ENCODE results near the gene NDFIP2.

The NDFIP2 gene

DNA sequence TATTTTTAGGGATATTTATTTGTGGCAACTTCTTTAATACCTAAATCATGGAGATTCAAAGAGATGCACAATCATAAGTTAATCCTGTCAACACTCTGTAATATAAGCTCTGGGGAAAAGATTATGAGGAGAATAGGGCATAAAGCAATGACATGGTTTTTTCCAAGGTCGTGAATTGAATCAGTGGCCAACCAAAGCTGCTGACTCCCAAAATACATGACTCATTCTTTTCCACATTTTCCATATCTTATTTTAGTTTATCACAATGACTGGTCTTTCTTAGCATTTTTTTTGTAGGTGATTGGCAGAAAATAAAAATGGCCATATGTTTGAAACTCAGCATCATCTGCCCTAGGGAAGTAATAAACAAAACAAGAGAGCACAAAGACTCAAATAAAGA, 46.4 kb upstream of the NDFIP2 start:
- Histone ChIP-seq H3F3A (ENCODE audit: low read depth) (no peaks in the 10 kb centered on the region), H3K79me2 (ENCODE audit: insufficient read depth, low read length) (no peaks in the 10 kb centered on the region), H3K9me3 (ENCODE audit: insufficient read depth, low read depth, low read length) (no peaks in the 10 kb centered on the region), H3K4me2 (ENCODE audit: low read depth, low read length, poor library complexity, severe bottlenecking) (no peak overlapping the region), H2AFZ (ENCODE audit: low read length) (no peak overlapping the region), H3K9ac (ENCODE audit: low read depth, low read length, poor library complexity, severe bottlenecking) (no peak overlapping the region), H3K27me3 (ENCODE audit: insufficient read depth, low read length, poor library complexity, severe bottlenecking) (no peaks in the 10 kb centered on the region), H3K4me1 (ENCODE audit: insufficient read depth, low read length, poor library complexity, severe bottlenecking) (no peaks in the 10 kb centered on the region), H4K20me1 (ENCODE audit: insufficient read depth, low read length, poor library complexity, severe bottlenecking) (no peaks in the 10 kb centered on the region), H3K4me3 (ENCODE audit: low read length, poor library complexity, severe bottlenecking) (no peak overlapping the region), H3K9me2 (replicated peaks; ENCODE audit: low read depth, low read length) (no peaks in the 10 kb centered on the region), H3K36me3 (ENCODE audit: insufficient read depth, low read length) (no peaks in the 10 kb centered on the region)
- no peak for TF ChIP-seq EZH2phosphoT487 (IDR thresholded peaks at IDR 0.05; ENCODE audit: borderline replicate concordance)
- TF ChIP-seq, protein P1, sequence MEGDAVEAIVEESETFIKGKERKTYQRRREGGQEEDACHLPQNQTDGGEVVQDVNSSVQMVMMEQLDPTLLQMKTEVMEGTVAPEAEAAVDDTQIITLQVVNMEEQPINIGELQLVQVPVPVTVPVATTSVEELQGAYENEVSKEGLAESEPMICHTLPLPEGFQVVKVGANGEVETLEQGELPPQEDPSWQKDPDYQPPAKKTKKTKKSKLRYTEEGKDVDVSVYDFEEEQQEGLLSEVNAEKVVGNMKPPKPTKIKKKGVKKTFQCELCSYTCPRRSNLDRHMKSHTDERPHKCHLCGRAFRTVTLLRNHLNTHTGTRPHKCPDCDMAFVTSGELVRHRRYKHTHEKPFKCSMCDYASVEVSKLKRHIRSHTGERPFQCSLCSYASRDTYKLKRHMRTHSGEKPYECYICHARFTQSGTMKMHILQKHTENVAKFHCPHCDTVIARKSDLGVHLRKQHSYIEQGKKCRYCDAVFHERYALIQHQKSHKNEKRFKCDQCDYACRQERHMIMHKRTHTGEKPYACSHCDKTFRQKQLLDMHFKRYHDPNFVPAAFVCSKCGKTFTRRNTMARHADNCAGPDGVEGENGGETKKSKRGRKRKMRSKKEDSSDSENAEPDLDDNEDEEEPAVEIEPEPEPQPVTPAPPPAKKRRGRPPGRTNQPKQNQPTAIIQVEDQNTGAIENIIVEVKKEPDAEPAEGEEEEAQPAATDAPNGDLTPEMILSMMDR (conservative IDR thresholded peaks at IDR 0.05; ENCODE audit: low read length) = no peak

GRCh38 chr13:79435561-79435990, 45.4 kb upstream of the NDFIP2 start:
- H3K36me3 ChIP-seq (ENCODE audit: insufficient read depth, low read length) = no peaks in the 10 kb centered on the region
- H3K4me1 ChIP-seq (ENCODE audit: insufficient read depth, low read length, poor library complexity, severe bottlenecking) = no peaks in the 10 kb centered on the region
- H3K9me3 ChIP-seq (ENCODE audit: insufficient read depth, low read depth, low read length) = no peaks in the 10 kb centered on the region
- no peak overlapping the region for H3K4me2 ChIP-seq (ENCODE audit: low read depth, low read length, poor library complexity, severe bottlenecking)
- no peaks in the 10 kb centered on the region for H3F3A ChIP-seq (ENCODE audit: low read depth)
- H3K9me2 ChIP-seq (replicated peaks; ENCODE audit: low read depth, low read length) = no peaks in the 10 kb centered on the region
- H3K4me3 ChIP-seq (ENCODE audit: low read length, poor library complexity, severe bottlenecking) = no peak overlapping the region
- H3K9ac ChIP-seq (ENCODE audit: low read depth, low read length, poor library complexity, severe bottlenecking) = no peak overlapping the region
- no peak for TF ChIP-seq EZH2phosphoT487 (IDR thresholded peaks at IDR 0.05; ENCODE audit: borderline replicate concordance)
- TF ChIP-seq, protein P1 (conservative IDR thresholded peaks at IDR 0.05; ENCODE audit: low read length) = no peak
- no peaks in the 10 kb centered on the region for H4K20me1 ChIP-seq (ENCODE audit: insufficient read depth, low read length, poor library complexity, severe bottlenecking)
- H3K79me2 ChIP-seq (ENCODE audit: insufficient read depth, low read length) = no peaks in the 10 kb centered on the region
- H3K27me3 ChIP-seq (ENCODE audit: insufficient read depth, low read length, poor library complexity, severe bottlenecking) = no peaks in the 10 kb centered on the region
- H2AFZ ChIP-seq (ENCODE audit: low read length) = no peak overlapping the region

- Histone ChIP-seq H3F3A (ENCODE audit: low read depth) (no peaks in the 10 kb centered on the region), H4K20me1 (ENCODE audit: insufficient read depth, low read length, poor library complexity, severe bottlenecking) (no peaks in the 10 kb centered on the region), H3K4me2 (ENCODE audit: low read depth, low read length, poor library complexity, severe bottlenecking) (no peak overlapping the region), H3K4me1 (ENCODE audit: insufficient read depth, low read length, poor library complexity, severe bottlenecking) (no peaks in the 10 kb centered on the region), H3K4me3 (ENCODE audit: low read length, poor library complexity, severe bottlenecking) (no peak overlapping the region), H3K9me2 (replicated peaks; ENCODE audit: low read depth, low read length) (no peaks in the 10 kb centered on the region), H3K79me2 (ENCODE audit: insufficient read depth, low read length) (no peaks in the 10 kb centered on the region), H3K27me3 (ENCODE audit: insufficient read depth, low read length, poor library complexity, severe bottlenecking) (no peaks in the 10 kb centered on the region), H3K9me3 (ENCODE audit: insufficient read depth, low read depth, low read length) (no peaks in the 10 kb centered on the region), H3K36me3 (ENCODE audit: insufficient read depth, low read length) (no peaks in the 10 kb centered on the region), H2AFZ (ENCODE audit: low read length) (no peak overlapping the region), H3K9ac (ENCODE audit: low read depth, low read length, poor library complexity, severe bottlenecking) (no peak overlapping the region)
- TF ChIP-seq, protein P1 (conservative IDR thresholded peaks at IDR 0.05; ENCODE audit: low read length) = no peak
- TF ChIP-seq EZH2phosphoT487 (IDR thresholded peaks at IDR 0.05; ENCODE audit: borderline replicate concordance) = no peak
Measured at GRCh38 chr13:79439275-79439674, 41.7 kb upstream of the NDFIP2 start.

Data from Loucy (cell line).